Neutrophil (primary cell): ENCODE data around the gene FAM222B.

ENCODE experiments used
- H3K27ac ChIP-seq: fragments of 200-600 bp; sonication (generic); 2 replicates; pipeline ENCODE4 v1.5.1; 2016; ENCODE audit warnings: mild to moderate bottlenecking, moderate library complexity
- H3K27me3 ChIP-seq: fragments of 200-600 bp; sonication (generic); 2 replicates; pipeline ENCODE4 v1.6.0; 2016; ENCODE audit warnings: mild to moderate bottlenecking
- H3K36me3 ChIP-seq: fragments of 200-600 bp; sonication (generic); 2 replicates; pipeline ENCODE4 v1.5.1; 2017
- H3K4me1 ChIP-seq, 2 experiments: fragments of 200-600 bp in 1 of 2; sonication (generic) in 1 of 2; 1 replicate in 1 of 2; 2 replicates in 1 of 2; pipeline versions ENCODE4 v1.5.1 to v1.6.1; 2013 to 2016; ENCODE audit warnings: low read depth in 1 of 2, low read length in 1 of 2, mild to moderate bottlenecking in 1 of 2, moderate library complexity in 1 of 2; ENCODE audit not compliant: control insufficient read depth in 1 of 2, insufficient read depth in 1 of 2
- H3K4me3 ChIP-seq, 2 experiments: fragments of 200-600 bp in 1 of 2; sonication (generic) in 1 of 2; 1 replicate in 1 of 2; 2 replicates in 1 of 2; pipeline ENCODE4 v1.5.1; 2013 to 2016; ENCODE audit warnings: low read depth in 1 of 2, low read length in 1 of 2, mild to moderate bottlenecking in 1 of 2, moderate library complexity in 1 of 2
- H3K9me3 ChIP-seq: fragments of 200-600 bp; sonication (generic); 2 replicates; pipeline ENCODE4 v1.5.1; 2016
- TF ChIP-seq, protein P1 (sequence below): fragments of 200-600 bp; sonication (generic); IDR thresholded peaks from 2 replicates; pipeline ENCODE4 v1.5.1; 2016; ENCODE audit warnings: antibody characterized with exemption

Gene FAM222B

DNA sequence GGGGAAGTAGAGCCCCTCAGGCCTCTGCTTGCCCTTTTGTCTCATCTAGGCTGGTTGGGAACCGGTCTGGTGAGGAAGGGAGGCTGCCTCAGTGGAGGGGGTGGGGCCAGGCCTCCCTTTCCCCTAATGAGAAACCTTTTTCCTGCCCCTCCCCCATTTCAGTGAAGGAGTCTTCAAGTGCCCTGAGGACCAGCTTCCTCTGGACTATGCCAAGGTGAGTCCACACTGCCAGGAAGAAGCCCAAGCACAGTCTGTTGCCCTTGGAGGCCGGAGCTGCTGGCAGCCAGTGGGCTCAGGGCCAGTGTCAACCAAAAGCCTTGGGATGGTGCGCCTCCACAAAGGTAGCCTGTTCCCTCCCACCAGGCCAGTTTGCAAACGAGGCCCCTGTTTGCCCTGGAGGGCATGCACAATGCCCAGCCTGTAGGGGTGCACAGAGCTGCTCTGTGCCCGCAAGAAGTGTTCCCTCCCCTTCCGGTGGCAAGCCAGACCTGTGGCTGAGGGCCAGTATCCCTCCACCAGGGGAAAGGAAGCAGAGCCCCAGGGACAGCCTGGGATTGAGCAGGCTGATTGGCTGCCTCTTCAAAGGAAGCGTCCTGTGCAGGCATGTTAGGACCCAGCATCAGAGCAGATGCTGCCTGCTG, 95.4 kb downstream of the FAM222B start:
- H3K4me3 ChIP-seq, result no peak overlapping the region

DNA sequence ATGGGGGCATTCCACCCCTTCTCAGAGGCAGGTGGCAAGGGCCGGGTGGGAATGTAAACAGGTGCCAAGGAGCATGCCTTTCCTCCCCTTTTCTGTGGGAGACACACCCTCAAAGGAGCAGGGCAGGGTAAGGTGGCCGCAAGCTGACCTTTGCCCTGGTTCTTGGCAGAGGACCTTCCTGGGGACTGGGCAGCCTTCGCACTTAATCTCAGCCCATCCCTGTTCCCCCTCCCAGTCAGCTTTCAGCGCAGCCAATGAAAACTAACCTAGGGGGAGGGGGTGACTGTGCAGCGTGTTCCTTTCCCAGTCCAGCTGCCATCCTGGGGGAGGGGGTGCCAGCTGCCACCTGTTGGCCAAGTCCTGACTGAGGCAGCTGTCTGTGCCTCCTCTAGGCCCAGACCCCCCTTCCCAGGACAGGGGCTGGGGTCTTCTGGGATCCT, 96.0 kb downstream of the FAM222B start:
- no peak overlapping the region for H3K4me3 ChIP-seq
- no peaks in the 10 kb centered on the region for H3K36me3 ChIP-seq
- H3K4me1 ChIP-seq, result peaks cover 21 to 38% of the 10 kb centered on the region in 2 experiments
- no peaks in the 10 kb centered on the region for H3K9me3 ChIP-seq
- TF ChIP-seq, protein P1, sequence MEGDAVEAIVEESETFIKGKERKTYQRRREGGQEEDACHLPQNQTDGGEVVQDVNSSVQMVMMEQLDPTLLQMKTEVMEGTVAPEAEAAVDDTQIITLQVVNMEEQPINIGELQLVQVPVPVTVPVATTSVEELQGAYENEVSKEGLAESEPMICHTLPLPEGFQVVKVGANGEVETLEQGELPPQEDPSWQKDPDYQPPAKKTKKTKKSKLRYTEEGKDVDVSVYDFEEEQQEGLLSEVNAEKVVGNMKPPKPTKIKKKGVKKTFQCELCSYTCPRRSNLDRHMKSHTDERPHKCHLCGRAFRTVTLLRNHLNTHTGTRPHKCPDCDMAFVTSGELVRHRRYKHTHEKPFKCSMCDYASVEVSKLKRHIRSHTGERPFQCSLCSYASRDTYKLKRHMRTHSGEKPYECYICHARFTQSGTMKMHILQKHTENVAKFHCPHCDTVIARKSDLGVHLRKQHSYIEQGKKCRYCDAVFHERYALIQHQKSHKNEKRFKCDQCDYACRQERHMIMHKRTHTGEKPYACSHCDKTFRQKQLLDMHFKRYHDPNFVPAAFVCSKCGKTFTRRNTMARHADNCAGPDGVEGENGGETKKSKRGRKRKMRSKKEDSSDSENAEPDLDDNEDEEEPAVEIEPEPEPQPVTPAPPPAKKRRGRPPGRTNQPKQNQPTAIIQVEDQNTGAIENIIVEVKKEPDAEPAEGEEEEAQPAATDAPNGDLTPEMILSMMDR, result no peak
- H3K27ac ChIP-seq, result no peak overlapping the region
- H3K27me3 ChIP-seq, result peaks cover 48% of the 10 kb centered on the region

More for the DNA sequence above, 95.4 kb downstream of the FAM222B start:
- Histone ChIP-seq H3K27me3 (peaks cover 48% of the 10 kb centered on the region), H3K9me3 (no peaks in the 10 kb centered on the region), H3K4me1 (peaks cover 18 to 33% of the 10 kb centered on the region in 2 experiments), H3K27ac (no peak overlapping the region), H3K36me3 (no peaks in the 10 kb centered on the region)
- TF ChIP-seq, protein P1, result no peak

DNA sequence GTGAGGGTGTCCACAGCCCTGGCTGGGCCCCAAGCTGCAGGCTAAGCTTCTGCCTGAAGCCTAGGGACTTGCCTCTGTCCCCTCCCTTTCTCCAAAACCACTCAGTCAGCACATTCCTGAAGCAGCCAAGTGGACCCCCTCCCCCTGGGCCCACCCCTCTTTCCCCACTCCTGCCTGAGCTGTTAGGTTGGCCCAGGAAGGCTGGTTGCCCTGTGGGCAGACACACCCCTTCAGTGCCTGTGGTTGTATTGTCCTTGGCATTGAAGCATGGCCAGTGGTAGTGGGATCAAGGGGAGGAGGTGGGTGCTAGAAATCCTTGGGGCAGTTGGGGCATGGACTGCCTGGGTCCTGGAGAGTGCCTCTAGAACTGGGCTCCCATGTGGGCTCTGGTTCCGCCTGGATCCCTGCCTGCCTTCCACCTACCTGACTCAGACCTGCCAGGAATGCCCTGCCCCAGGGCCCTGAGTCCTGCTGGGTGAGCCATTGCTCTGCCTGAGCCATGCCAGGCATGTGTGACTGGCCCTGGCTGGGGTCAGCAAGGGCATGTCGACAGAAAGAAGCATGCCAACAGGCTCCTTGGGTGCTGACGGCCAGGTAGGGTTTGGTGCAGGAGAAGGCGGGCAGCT, 96.7 kb downstream of the FAM222B start:
- Histone ChIP-seq H3K27me3 (peaks cover 51% of the 10 kb centered on the region), H3K27ac (no peak overlapping the region), H3K9me3 (no peaks in the 10 kb centered on the region), H3K4me3 (no peak overlapping the region), H3K36me3 (no peaks in the 10 kb centered on the region), H3K4me1 (peaks cover 27 to 45% of the 10 kb centered on the region in 2 experiments)
- TF ChIP-seq, protein P1, result no peak

DNA sequence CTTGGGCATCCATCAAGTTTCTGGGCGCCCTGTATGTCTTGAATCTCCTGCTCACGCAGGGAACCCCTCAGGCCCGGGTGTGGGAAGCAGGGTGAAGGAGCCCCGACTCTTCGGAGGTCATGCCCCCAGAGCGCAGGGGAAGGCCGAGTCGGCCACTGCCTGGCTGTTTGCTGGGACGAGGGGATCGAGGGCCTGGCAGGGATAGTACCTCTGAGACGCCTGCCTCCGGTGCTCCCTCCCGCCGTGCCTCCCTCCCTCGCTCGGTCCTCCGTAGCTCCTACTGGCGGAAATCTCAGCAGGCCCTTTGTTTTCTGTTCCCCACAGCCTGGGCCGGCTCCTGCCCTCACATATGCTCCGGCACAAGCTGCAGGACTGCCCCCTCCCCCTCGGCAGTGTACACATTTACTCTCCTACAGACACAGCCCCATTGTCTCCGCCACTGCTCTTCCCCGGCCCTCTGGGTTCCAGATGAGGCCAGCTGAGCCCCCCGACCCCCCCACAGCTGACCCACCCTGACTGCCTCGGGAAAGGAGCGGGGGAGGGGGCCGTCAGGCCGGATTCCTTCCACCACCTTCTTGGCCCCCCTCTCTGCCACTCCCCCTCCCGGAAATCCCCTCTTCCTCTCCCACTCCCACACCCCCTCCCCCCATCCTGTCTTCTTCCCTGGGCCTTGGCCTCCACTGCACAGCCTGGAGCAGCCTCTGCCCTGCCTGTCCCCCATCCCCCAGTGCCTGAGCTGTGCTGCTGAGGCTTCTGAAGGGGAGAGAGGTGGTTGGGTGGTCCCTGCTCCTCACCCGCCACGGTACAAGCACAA, 97.4 kb downstream of the FAM222B start:
- TF ChIP-seq, protein P1, result no peak
- H3K36me3 ChIP-seq, result no peaks in the 10 kb centered on the region
- peaks cover 27 to 46% of the 10 kb centered on the region in 2 experiments for H3K4me1 ChIP-seq

DNA sequence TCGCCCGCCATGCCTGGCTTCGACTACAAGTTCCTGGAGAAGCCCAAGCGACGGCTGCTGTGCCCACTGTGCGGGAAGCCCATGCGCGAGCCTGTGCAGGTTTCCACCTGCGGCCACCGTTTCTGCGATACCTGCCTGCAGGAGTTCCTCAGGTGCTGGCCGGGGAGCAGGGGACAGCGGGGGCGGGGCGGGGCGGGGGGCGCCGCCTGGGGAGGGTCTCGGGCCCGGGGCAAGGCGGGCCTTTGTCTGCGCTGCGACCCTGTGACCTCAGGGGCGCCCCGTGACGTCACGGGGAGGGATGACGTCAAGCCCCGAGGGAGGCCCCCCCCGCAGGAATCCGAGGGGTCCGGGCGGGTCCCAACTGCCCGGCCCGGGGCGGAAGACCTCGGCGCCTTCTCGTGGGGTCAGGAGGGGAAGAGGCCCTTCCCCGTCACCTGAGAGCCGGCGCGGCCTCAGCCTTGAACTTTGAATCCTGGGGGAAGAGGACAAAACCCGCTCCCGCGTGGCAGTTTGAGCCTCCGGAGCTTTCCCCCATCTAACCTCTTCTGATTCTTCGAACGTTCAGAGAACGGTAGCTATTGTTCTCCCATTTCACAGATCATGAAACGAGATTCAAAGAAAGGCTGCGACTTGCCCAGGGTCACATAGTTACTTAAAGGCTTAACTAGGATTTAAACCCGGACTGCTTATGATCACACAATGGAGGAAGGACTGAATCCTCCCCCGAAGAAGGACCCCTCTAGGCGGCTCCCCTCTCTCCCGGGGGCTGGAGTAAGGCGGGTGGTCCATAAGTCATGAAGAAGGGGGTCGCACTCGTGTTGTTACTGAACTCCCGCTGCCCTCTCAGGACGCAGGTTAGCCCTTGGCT, 98.3 kb downstream of the FAM222B start:
- H3K27me3 ChIP-seq, result peaks cover 55% of the 10 kb centered on the region
- H3K9me3 ChIP-seq, result no peaks in the 10 kb centered on the region
- H3K4me3 ChIP-seq, result peak overlapping the region; percentile 70 to 97
- peak overlapping the region; percentile 48 for H3K27ac ChIP-seq
- no peaks in the 10 kb centered on the region for H3K36me3 ChIP-seq
- H3K4me1 ChIP-seq, result peaks cover 27 to 37% of the 10 kb centered on the region in 2 experiments
- TF ChIP-seq, protein P1, result no peak

More for the DNA sequence above, 97.4 kb downstream of the FAM222B start:
- Histone ChIP-seq H3K27me3 (peaks cover 55% of the 10 kb centered on the region), H3K9me3 (no peaks in the 10 kb centered on the region), H3K27ac (no peak overlapping the region), H3K4me3 (peak overlapping the region; percentile 70 to 97)
